Bone marrow (tissue), 2 donors: Measurements from ENCODE around the gene PHYHIPL.

Experiments used
- DNase-seq, 2 donors: peaks; one replicate each; lab custom pipeline; 2025; lab: John Stamatoyannopoulos, UW

PHYHIPL gene

GRCh38 chr10:59176241-59177030 is at the start of gene PHYHIPL:
PHYHIPL (plus strand) TSS chr10:59176643; CDS start chr10:59176854, 211 bp downstream.
- no peak for DNase-seq

- DNase-seq, result no peak
Measured at GRCh38 chr10:59126991-59127390, 49.5 kb upstream of the PHYHIPL start.

GRCh38 chr10:59127991-59128390 is 48.5 kb upstream of the PHYHIPL start:
- no peak for DNase-seq

DNA sequence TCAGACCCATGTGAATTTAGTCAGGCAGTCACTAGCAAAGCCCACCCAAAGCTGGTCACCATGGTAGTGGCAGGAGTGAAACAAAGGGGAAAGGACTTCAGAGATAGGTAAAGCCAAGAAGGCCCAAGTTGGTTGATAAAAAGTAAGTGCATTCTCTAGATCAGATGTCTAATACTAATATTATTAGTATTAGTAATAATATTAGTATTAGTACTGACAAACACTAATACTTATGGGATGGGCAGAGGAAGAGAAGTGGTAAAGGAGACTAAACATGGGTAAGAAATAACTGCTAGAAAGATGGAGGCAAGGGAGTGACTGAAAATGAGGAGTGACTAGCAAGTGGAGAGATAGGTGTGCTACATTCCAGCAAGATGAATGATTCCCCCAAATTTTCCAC is 46.6 kb upstream of the PHYHIPL start:
- DNase-seq, result no peak

GRCh38 chr10:59131666-59132065 is 44.8 kb upstream of the PHYHIPL start:
- DNase-seq, result no peak

- DNase-seq, result no peak
Measured at GRCh38 chr10:59133841-59134593, 42.4 kb upstream of the PHYHIPL start.

DNA sequence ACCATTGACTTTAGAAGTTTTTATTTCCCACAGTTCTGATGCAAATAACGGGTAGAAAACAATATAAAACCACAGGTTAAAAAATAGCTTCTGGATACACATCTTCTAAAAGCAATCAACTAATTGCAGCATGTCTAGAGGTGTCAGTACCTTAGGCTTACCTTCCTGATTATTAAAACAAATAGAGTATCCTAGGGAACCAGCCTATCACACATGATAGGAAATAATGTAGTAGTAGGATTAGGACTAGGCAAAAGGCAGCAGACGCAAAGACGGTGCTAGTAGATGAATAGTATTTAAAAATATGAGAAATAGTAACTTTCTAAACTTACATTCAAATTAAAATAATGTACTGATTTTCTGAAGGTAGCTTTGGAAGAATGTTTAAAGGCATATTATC is 41.7 kb upstream of the PHYHIPL start:
- DNase-seq, result no peak

GRCh38 chr10:59135275-59135674 is 41.2 kb upstream of the PHYHIPL start:
- no peak for DNase-seq

DNA sequence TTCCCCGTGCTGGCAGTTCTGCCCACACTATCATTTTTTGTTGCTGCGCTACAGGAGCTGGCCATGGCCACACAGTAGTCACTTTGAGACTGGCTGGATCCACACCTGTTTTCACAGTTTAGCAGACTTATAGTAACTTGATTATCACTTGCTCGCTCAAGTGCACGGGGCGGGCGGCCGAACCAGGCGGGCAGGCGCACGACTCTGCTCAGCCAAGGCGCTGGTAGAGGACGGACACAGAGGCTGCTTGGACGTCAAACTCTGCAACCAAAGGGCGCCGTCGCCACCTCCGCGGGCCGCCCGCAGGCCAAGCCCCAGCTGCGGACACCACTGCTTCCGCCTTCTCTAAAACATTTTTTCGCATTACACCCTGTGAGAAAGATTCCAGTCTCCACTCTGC is 38.4 kb upstream of the PHYHIPL start:
- no peak for DNase-seq

DNA sequence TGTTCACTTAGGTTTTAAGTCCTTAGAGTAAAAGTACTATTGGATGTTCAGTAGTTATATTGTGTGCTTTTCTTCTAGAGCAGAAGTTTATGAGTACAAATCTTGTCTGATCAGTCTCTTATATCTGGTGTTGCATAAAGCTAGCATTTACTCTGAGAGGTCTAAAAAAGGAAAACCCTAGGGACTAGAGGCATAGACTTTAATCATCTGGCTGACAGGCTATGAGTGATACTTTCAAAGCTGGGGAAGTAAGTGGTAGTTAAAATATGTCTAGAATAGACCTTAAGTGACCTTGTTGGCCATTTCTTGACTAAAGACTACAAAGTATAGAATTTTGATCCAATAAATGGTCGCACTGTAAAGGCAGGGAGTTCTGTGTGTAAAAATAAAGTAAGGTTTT is 32.9 kb upstream of the PHYHIPL start:
- DNase-seq, result no peak

DNA sequence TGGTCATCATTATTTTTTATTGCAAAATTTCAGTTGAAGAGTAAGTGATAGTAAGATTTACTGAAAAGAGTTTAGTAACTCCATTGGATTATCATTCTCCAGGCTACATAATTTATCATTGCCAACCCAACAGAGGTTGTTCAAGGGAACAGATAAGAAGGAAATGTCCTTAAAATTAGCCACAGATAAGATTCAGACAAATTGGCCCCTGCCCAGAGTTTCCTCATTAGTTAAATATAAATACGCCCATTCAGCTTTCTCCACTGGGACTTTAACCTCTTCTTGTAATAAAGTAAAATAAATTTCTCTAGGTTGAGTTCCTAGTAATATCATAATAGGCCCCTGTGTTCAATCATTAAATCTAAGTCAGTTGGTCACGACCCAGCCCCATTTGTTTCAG is 27.7 kb upstream of the PHYHIPL start:
- DNase-seq, result no peak

DNA sequence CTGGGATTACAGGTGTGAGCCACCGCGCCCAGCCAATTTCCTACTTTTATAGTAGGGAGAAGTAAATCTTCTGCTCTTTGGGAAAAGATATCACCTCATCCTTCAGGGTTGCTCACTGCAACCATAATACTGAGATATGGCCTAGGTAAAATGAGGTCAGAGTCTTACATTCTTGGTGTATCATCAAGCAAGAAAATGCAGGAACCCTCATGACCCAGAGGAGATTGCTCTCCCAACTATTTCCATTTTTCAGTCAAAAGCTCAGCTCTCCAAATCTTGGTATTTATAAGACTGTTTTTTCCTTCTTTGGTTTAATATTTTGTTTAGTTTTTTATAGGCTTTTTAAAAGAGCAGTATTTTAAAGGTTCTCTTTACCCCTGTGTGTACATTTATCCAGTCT is 20.9 kb upstream of the PHYHIPL start:
- no peak for DNase-seq

- no peak for DNase-seq
Measured at GRCh38 chr10:59167512-59167911, 8.9 kb upstream of the PHYHIPL start.

GRCh38 chr10:59172567-59172966 is 3.9 kb upstream of the PHYHIPL start:
- no peak for DNase-seq

- DNase-seq, result no peak
Measured at GRCh38 chr10:59173414-59173813, 3.0 kb upstream of the PHYHIPL start.

GRCh38 chr10:59175538-59176240 is 754 bp upstream of the PHYHIPL start:
- DNase-seq, result no peak

GRCh38 chr10:59177031-59177797 is 771 bp downstream of the PHYHIPL start:
- DNase-seq, result no peak

- DNase-seq, result no peak
Measured at GRCh38 chr10:59177836-59178235, 1.4 kb downstream of the PHYHIPL start.

- no peak for DNase-seq
Measured at GRCh38 chr10:59179068-59179467, 2.6 kb downstream of the PHYHIPL start.

- DNase-seq, result no peak
Measured at GRCh38 chr10:59180689-59181270, 4.3 kb downstream of the PHYHIPL start.

DNA sequence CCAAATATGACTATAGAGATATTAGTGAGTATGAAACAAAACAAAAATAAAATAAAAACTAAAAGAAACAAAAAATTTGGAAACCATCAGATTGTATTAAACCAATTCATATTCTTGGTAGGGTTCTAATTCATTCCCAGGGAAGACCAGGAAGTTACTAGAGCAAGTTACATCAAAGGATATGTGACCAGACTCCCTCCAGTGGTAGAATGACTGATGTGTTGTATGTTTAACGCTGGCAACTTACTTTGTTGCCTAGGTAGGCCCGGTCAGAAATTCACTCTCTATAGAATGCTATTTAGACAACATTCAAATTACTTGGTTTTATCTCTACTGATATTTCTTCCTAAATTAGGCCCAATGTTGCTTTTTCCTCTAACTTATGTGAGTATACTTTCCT is 5.2 kb downstream of the PHYHIPL start:
- DNase-seq, result no peak

DNA sequence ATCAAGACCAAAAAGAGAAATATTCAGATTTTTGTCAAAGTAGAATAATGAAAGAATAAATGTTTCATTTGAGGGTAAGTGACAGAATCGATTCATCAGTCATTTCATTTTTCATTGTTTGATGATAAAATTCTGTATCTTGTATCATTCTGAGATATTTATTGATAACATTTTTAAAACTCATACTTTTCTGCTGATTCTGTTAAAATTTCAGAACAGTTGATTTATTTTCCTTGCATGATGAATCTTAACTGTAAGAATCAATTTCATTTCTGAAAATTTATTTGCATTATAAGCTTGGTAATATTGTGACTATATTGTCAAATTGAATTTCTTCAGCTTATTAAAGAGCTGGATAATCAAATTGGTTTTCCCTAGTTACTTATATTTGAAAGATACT is 13.9 kb downstream of the PHYHIPL start:
- no peak for DNase-seq
